ENCODE results near the gene NEIL3. TPM values are rescaled to one million over a fixed set of nuclear protein-coding genes. Genes with fewer than 3 reads are reported as not detected.

NEIL3 gene
- total and polyA plus RNA-seq, 10 of the 15 experiments (the other 5 are each of a cell fraction or from before 2014, with no cell fraction given), result 3.0 to 13.8 (median 8.9) TPM

- no peak for TF ChIP-seq REST (IDR thresholded peaks at IDR 0.05; ENCODE audit: low read depth, low read length)
- TF ChIP-seq TAF1 (IDR thresholded peaks at IDR 0.05; ENCODE audit: borderline replicate concordance, low read depth, low read length), result no peak
- TF ChIP-seq SMAD5 (IDR thresholded peaks at IDR 0.05; ENCODE audit: low read depth), result no peak
- TF ChIP-seq MTA2 (IDR thresholded peaks at IDR 0.05; ENCODE audit: low read depth), result no peak
- TF ChIP-seq, protein P1, sequence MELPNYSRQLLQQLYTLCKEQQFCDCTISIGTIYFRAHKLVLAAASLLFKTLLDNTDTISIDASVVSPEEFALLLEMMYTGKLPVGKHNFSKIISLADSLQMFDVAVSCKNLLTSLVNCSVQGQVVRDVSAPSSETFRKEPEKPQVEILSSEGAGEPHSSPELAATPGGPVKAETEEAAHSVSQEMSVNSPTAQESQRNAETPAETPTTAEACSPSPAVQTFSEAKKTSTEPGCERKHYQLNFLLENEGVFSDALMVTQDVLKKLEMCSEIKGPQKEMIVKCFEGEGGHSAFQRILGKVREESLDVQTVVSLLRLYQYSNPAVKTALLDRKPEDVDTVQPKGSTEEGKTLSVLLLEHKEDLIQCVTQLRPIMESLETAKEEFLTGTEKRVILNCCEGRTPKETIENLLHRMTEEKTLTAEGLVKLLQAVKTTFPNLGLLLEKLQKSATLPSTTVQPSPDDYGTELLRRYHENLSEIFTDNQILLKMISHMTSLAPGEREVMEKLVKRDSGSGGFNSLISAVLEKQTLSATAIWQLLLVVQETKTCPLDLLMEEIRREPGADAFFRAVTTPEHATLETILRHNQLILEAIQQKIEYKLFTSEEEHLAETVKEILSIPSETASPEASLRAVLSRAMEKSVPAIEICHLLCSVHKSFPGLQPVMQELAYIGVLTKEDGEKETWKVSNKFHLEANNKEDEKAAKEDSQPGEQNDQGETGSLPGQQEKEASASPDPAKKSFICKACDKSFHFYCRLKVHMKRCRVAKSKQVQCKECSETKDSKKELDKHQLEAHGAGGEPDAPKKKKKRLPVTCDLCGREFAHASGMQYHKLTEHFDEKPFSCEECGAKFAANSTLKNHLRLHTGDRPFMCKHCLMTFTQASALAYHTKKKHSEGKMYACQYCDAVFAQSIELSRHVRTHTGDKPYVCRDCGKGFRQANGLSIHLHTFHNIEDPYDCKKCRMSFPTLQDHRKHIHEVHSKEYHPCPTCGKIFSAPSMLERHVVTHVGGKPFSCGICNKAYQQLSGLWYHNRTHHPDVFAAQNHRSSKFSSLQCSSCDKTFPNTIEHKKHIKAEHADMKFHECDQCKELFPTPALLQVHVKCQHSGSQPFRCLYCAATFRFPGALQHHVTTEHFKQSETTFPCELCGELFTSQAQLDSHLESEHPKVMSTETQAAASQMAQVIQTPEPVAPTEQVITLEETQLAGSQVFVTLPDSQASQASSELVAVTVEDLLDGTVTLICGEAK (IDR thresholded peaks at IDR 0.05; ENCODE audit: borderline replicate concordance), result no peak
Measured at GRCh38 chr4:177271915-177272766, 37.5 kb upstream of the NEIL3 start (continued).
